OCI-LY3 (cell line): ENCODE measurements around the gene CSRNP3.

Experiments used
- H2AFZ ChIP-seq: fragments of 200-600, 300-600 bp; shearing (Covaris generic); 2 replicates; pipeline ENCODE4 v1.6.0; 2014; ENCODE audit warnings: antibody characterized with exemption, low read depth, low read length
- H3K27ac ChIP-seq: fragments of 200-600, 300-600 bp; sonication (generic); 2 replicates; pipeline ENCODE4 v1.5.1; 2014; ENCODE audit warnings: mild to moderate bottlenecking, low read length, moderate library complexity, mixed read lengths
- H3K27me3 ChIP-seq: fragments of 200-600, 300-600 bp; sonication (generic); 2 replicates; pipeline ENCODE4 v1.6.1; 2014; ENCODE audit warnings: low read depth, low read length, mixed read lengths
- H3K36me3 ChIP-seq: fragments of 200-600, 300-600 bp; sonication (generic); replicated peaks from 2 replicates; pipeline ENCODE3; 2014; ENCODE audit warnings: low read depth, low read length, mixed read lengths
- H3K4me1 ChIP-seq: fragments of 300-600, 200-600 bp; sonication (generic); 2 replicates; pipeline ENCODE4 v1.6.1; 2014; ENCODE audit warnings: low read length, mixed read lengths
- H3K4me2 ChIP-seq: fragments of 200-600, 300-600 bp; sonication (generic); 2 replicates; pipeline ENCODE4 v1.6.1; 2014; ENCODE audit warnings: low read length, mixed read lengths
- H3K4me3 ChIP-seq: fragments of 300-600, 200-600 bp; sonication (generic); 2 replicates; pipeline ENCODE4 v1.5.1; 2014; ENCODE audit warnings: antibody characterized with exemption, mild to moderate bottlenecking, low read length, moderate library complexity
- H3K79me2 ChIP-seq: fragments of 300-600, 200-600 bp; shearing (Covaris generic); 2 replicates; pipeline ENCODE4 v1.6.1; 2014; ENCODE audit warnings: mild to moderate bottlenecking, low read length, mixed read lengths
- H3K9ac ChIP-seq: fragments of 300-600, 200-600 bp; shearing (Covaris generic); 2 replicates; pipeline ENCODE4 v1.6.0; 2014; ENCODE audit warnings: mild to moderate bottlenecking, low read length, moderate library complexity
- H3K9me3 ChIP-seq: fragments of 200-600, 300-600 bp; shearing (Covaris generic); 2 replicates; pipeline ENCODE4 v1.6.1; 2014; ENCODE audit warnings: low read length, mixed read lengths; ENCODE audit not compliant: insufficient read depth
- H4K20me1 ChIP-seq: fragments of 200-600, 300-600 bp; sonication (generic); 2 replicates; pipeline ENCODE4 v1.6.1; 2016; ENCODE audit warnings: low read length, mixed read lengths; ENCODE audit not compliant: insufficient read depth
- CTCF ChIP-seq: fragments of 200-600, 300-600 bp; sonication (generic); IDR thresholded peaks from 2 replicates; pipeline ENCODE4 v1.5.1; 2014; ENCODE audit warnings: antibody characterized with exemption, low read length, low read depth
- EZH2phosphoT487 ChIP-seq: fragments of 200-600 bp; shearing (Covaris generic); IDR thresholded peaks from 2 replicates; pipeline ENCODE4 v1.6.1; 2018; ENCODE audit warnings: antibody characterized with exemption, mixed run types, low read depth

CSRNP3 gene

GRCh38 chr2:165582409-165582808 is 112.9 kb downstream of the CSRNP3 start:
- no peak overlapping the region for H3K4me2 ChIP-seq
- no peaks in the 10 kb centered on the region for H3K36me3 ChIP-seq
- no peak overlapping the region for H3K4me3 ChIP-seq
- H3K27me3 ChIP-seq: no peaks in the 10 kb centered on the region
- H4K20me1 ChIP-seq: no peaks in the 10 kb centered on the region
- H3K27ac ChIP-seq: no peak overlapping the region
- peaks cover 6% of the 10 kb centered on the region for H3K4me1 ChIP-seq
- no peak for TF ChIP-seq EZH2phosphoT487
- TF ChIP-seq CTCF: no peak
- no peaks in the 10 kb centered on the region for H3K79me2 ChIP-seq
- no peaks in the 10 kb centered on the region for H3K9me3 ChIP-seq
- no peak overlapping the region for H3K9ac ChIP-seq
- no peak overlapping the region for H2AFZ ChIP-seq

GRCh38 chr2:165582863-165583506 is 113.5 kb downstream of the CSRNP3 start:
- Histone ChIP-seq H3K36me3 (no peaks in the 10 kb centered on the region), H2AFZ (no peak overlapping the region), H3K4me1 (peaks cover 11% of the 10 kb centered on the region), H3K9me3 (no peaks in the 10 kb centered on the region), H3K27me3 (no peaks in the 10 kb centered on the region), H4K20me1 (no peaks in the 10 kb centered on the region), H3K9ac (no peak overlapping the region), H3K27ac (no peak overlapping the region), H3K4me3 (no peak overlapping the region), H3K4me2 (no peak overlapping the region), H3K79me2 (no peaks in the 10 kb centered on the region)
- TF ChIP-seq CTCF (no peak), EZH2phosphoT487 (no peak)

GRCh38 chr2:165584126-165584654 is 114.7 kb downstream of the CSRNP3 start:
- no peak overlapping the region for H3K27ac ChIP-seq
- H3K4me1 ChIP-seq: peaks cover 14% of the 10 kb centered on the region

GRCh38 chr2:165586019-165586418 is 116.5 kb downstream of the CSRNP3 start:
- Histone ChIP-seq H3K36me3 (peaks cover 5% of the 10 kb centered on the region), H3K27ac (no peak overlapping the region), H2AFZ (no peak overlapping the region), H3K9ac (no peak overlapping the region), H3K4me3 (no peak overlapping the region), H3K9me3 (no peaks in the 10 kb centered on the region), H3K27me3 (no peaks in the 10 kb centered on the region), H3K4me2 (no peak overlapping the region), H3K4me1 (peaks cover 14% of the 10 kb centered on the region), H3K79me2 (no peaks in the 10 kb centered on the region), H4K20me1 (no peaks in the 10 kb centered on the region)
- TF ChIP-seq CTCF (no peak), EZH2phosphoT487 (no peak)

More at GRCh38 chr2:165584126-165584654, 114.7 kb downstream of the CSRNP3 start:
- no peak overlapping the region for H3K4me2 ChIP-seq
- H3K27me3 ChIP-seq: no peaks in the 10 kb centered on the region
- H3K36me3 ChIP-seq: peaks cover 5% of the 10 kb centered on the region
- TF ChIP-seq EZH2phosphoT487 (no peak), CTCF (no peak)
- no peaks in the 10 kb centered on the region for H3K79me2 ChIP-seq
- H4K20me1 ChIP-seq: no peaks in the 10 kb centered on the region
- H2AFZ ChIP-seq: no peak overlapping the region
- H3K9me3 ChIP-seq: no peaks in the 10 kb centered on the region
- no peak overlapping the region for H3K4me3 ChIP-seq
- H3K9ac ChIP-seq: no peak overlapping the region
